ENCODE measurements around the gene TTC3. TPM values are rescaled to one million over a fixed set of nuclear protein-coding genes. Genes with fewer than 3 reads are reported as not detected.

TTC3 gene
- total RNA-seq, 2 donors from 2014 or later: 184 to 273 TPM

- H3K27me3 Mint-ChIP-seq (ENCODE audit: insufficient read depth): no peaks in the 10 kb centered on the region
Measured at GRCh38 chr21:37182222-37182621, 109.2 kb downstream of the TTC3 start.

GRCh38 chr21:37183749-37184148 lies 110.7 kb downstream of the TTC3 start:
- H3K27ac Mint-ChIP-seq: no peak overlapping the region
- H3K36me3 Mint-ChIP-seq (ENCODE audit: low read depth): peaks cover 58% of the 10 kb centered on the region
- peaks cover 4% of the 10 kb centered on the region for H3K9me3 Mint-ChIP-seq
- Histone ChIP-seq H3K4me3 (ENCODE audit: low read length) (no peak overlapping the region), H3K4me1 (ENCODE audit: control insufficient read depth, insufficient read depth, low read length) (no peaks in the 10 kb centered on the region), H3K9me3 (ENCODE audit: control insufficient read depth, low read length) (peaks cover 15% of the 10 kb centered on the region), H3K27ac (ENCODE audit: low read depth, low read length) (no peak overlapping the region), H3K9ac (ENCODE audit: extremely low read depth, low read length, poor library complexity, severe bottlenecking) (no peak overlapping the region), H3K36me3 (ENCODE audit: control insufficient read depth, insufficient read depth, low read length) (peaks cover 85% of the 10 kb centered on the region), H3K27me3 (ENCODE audit: control insufficient read depth, insufficient read depth, low read length, poor library complexity, severe bottlenecking) (no peaks in the 10 kb centered on the region)
- no peaks in the 10 kb centered on the region for H3K27me3 Mint-ChIP-seq (ENCODE audit: insufficient read depth)
- DNase-seq: no peak
- TF ChIP-seq CTCF (conservative IDR thresholded peaks at IDR 0.05): no peak
- no peaks in the 10 kb centered on the region for H3K4me1 Mint-ChIP-seq
- WGBS, 2 experiments (ENCODE audit: insufficient coverage in 1 of 2, insufficient read length in 1 of 2): 93 to 100% methylated on average over 2 to 3 of the region's 3 CpGs
- no peak overlapping the region for H3K4me3 Mint-ChIP-seq

More at GRCh38 chr21:37182222-37182621, 109.2 kb downstream of the TTC3 start:
- Histone ChIP-seq H3K4me1 (ENCODE audit: control insufficient read depth, insufficient read depth, low read length) (no peaks in the 10 kb centered on the region), H3K4me3 (ENCODE audit: low read length) (no peak overlapping the region), H3K27ac (ENCODE audit: low read depth, low read length) (no peak overlapping the region), H3K27me3 (ENCODE audit: control insufficient read depth, insufficient read depth, low read length, poor library complexity, severe bottlenecking) (no peaks in the 10 kb centered on the region), H3K36me3 (ENCODE audit: control insufficient read depth, insufficient read depth, low read length) (peaks cover 85% of the 10 kb centered on the region), H3K9ac (ENCODE audit: extremely low read depth, low read length, poor library complexity, severe bottlenecking) (no peak overlapping the region), H3K9me3 (ENCODE audit: control insufficient read depth, low read length) (peaks cover 7% of the 10 kb centered on the region)
- Mint-ChIP-seq H3K27ac (no peak overlapping the region), H3K9me3 (peaks cover 4% of the 10 kb centered on the region), H3K36me3 (ENCODE audit: low read depth) (peaks cover 62% of the 10 kb centered on the region), H3K4me3 (no peak overlapping the region), H3K4me1 (no peaks in the 10 kb centered on the region)
- no peak for TF ChIP-seq CTCF (conservative IDR thresholded peaks at IDR 0.05)
- WGBS, 2 experiments (ENCODE audit: insufficient coverage in 1 of 2, insufficient read length in 1 of 2): 95 to 100% methylated on average over 3 to 6 of the region's 6 CpGs
- no peak for DNase-seq

- H3K36me3 Mint-ChIP-seq (ENCODE audit: low read depth): peaks cover 59% of the 10 kb centered on the region
- DNase-seq: no peak
- Histone ChIP-seq H3K4me3 (ENCODE audit: low read length) (no peak overlapping the region), H3K27me3 (ENCODE audit: control insufficient read depth, insufficient read depth, low read length, poor library complexity, severe bottlenecking) (no peaks in the 10 kb centered on the region), H3K27ac (ENCODE audit: low read depth, low read length) (no peak overlapping the region), H3K9me3 (ENCODE audit: control insufficient read depth, low read length) (peaks cover 12% of the 10 kb centered on the region), H3K9ac (ENCODE audit: extremely low read depth, low read length, poor library complexity, severe bottlenecking) (no peak overlapping the region), H3K4me1 (ENCODE audit: control insufficient read depth, insufficient read depth, low read length) (no peaks in the 10 kb centered on the region), H3K36me3 (ENCODE audit: control insufficient read depth, insufficient read depth, low read length) (peaks cover 85% of the 10 kb centered on the region)
- peaks cover 4% of the 10 kb centered on the region for H3K9me3 Mint-ChIP-seq
- no peak overlapping the region for H3K27ac Mint-ChIP-seq
- TF ChIP-seq CTCF (conservative IDR thresholded peaks at IDR 0.05): no peak
- WGBS, 2 experiments (ENCODE audit: insufficient coverage in 1 of 2, insufficient read length in 1 of 2): 96 to 97% methylated on average over 8 to 9 of the region's 9 CpGs
- no peaks in the 10 kb centered on the region for H3K27me3 Mint-ChIP-seq (ENCODE audit: insufficient read depth)
- no peak overlapping the region for H3K4me3 Mint-ChIP-seq
- no peaks in the 10 kb centered on the region for H3K4me1 Mint-ChIP-seq
Measured at GRCh38 chr21:37184784-37185593, 111.9 kb downstream of the TTC3 start.
